Activated naive CD8-positive, alpha-beta T cell treated with anti-CD3 and anti-CD28 coated beads, Interleukin-2, amount 50 U/mL, for 24 hours (primary cell): Measurements from ENCODE around the gene PNMA8B.

Experiments
- ATAC-seq: fragments of 150-1000 bp; cut with Tn5 transposase; one replicate; pipeline ENCODE4 v1.10.0; 2021
- DNase-seq: peaks from one replicate; pipeline ENCODE4 v3.0.0; 2021
- H3K27ac Mint-ChIP-seq: one replicate; pipeline ENCODE4 v1.8.0; 2021; ENCODE audit warnings: mild to moderate bottlenecking, mixed read lengths
- H3K27me3 Mint-ChIP-seq: one replicate; pipeline ENCODE4 v1.8.0; 2021; ENCODE audit warnings: mixed read lengths
- H3K36me3 Mint-ChIP-seq: one replicate; pipeline ENCODE4 v1.8.0; 2021; ENCODE audit warnings: low read depth, mixed read lengths
- H3K4me1 Mint-ChIP-seq: one replicate; pipeline ENCODE4 v1.8.0; 2021; ENCODE audit warnings: mixed read lengths
- H3K4me3 Mint-ChIP-seq: one replicate; pipeline ENCODE4 v1.8.0; 2021; ENCODE audit warnings: mild to moderate bottlenecking, moderate library complexity, mixed read lengths
- H3K9me3 Mint-ChIP-seq: one replicate; pipeline ENCODE4 v1.8.0; 2021; ENCODE audit warnings: mixed read lengths

Gene PNMA8B

GRCh38 chr19:46461537-46461936, 34.1 kb downstream of the PNMA8B start:
- Mint-ChIP-seq H3K27me3 (peaks cover 12% of the 10 kb centered on the region), H3K4me3 (no peak overlapping the region), H3K9me3 (no peaks in the 10 kb centered on the region), H3K27ac (no peak overlapping the region), H3K4me1 (no peaks in the 10 kb centered on the region), H3K36me3 (no peaks in the 10 kb centered on the region)
- ATAC-seq (no peak), DNase-seq (no peak)

- ATAC-seq (no peak), DNase-seq (no peak)
- Mint-ChIP-seq H3K27me3 (peaks cover 18% of the 10 kb centered on the region), H3K9me3 (no peaks in the 10 kb centered on the region), H3K4me3 (no peak overlapping the region), H3K36me3 (no peaks in the 10 kb centered on the region), H3K4me1 (no peaks in the 10 kb centered on the region), H3K27ac (no peak overlapping the region)
These were observed 34.7 kb downstream of the PNMA8B start for GRCh38 chr19:46460981-46461380.

GRCh38 chr19:46460055-46460454, 35.6 kb downstream of the PNMA8B start:
- no peaks in the 10 kb centered on the region for H3K4me1 Mint-ChIP-seq

GRCh38 chr19:46456930-46457329, 38.7 kb downstream of the PNMA8B start:
- Mint-ChIP-seq H3K27me3 (peaks cover 14% of the 10 kb centered on the region), H3K36me3 (no peaks in the 10 kb centered on the region), H3K27ac (no peak overlapping the region), H3K4me1 (no peaks in the 10 kb centered on the region), H3K9me3 (no peaks in the 10 kb centered on the region), H3K4me3 (no peak overlapping the region)
- DNase-seq, result no peak
- ATAC-seq, result no peak

More at GRCh38 chr19:46460055-46460454, 35.6 kb downstream of the PNMA8B start:
- Mint-ChIP-seq H3K4me3 (no peak overlapping the region), H3K27me3 (peaks cover 15% of the 10 kb centered on the region), H3K9me3 (no peaks in the 10 kb centered on the region), H3K27ac (no peak overlapping the region), H3K36me3 (no peaks in the 10 kb centered on the region)
- ATAC-seq (no peak), DNase-seq (no peak)

GRCh38 chr19:46454244-46454643, 41.4 kb downstream of the PNMA8B start:
- peaks cover 24% of the 10 kb centered on the region for H3K27me3 Mint-ChIP-seq
- peaks cover 2% of the 10 kb centered on the region for H3K36me3 Mint-ChIP-seq
- DNase-seq (no peak), ATAC-seq (no peak)
- H3K27ac Mint-ChIP-seq, result no peak overlapping the region
- H3K4me3 Mint-ChIP-seq, result no peak overlapping the region
- no peaks in the 10 kb centered on the region for H3K4me1 Mint-ChIP-seq
- peaks cover 7% of the 10 kb centered on the region for H3K9me3 Mint-ChIP-seq

- Mint-ChIP-seq H3K9me3 (peaks cover 7% of the 10 kb centered on the region), H3K27me3 (peaks cover 25% of the 10 kb centered on the region), H3K36me3 (peaks cover 2% of the 10 kb centered on the region), H3K27ac (no peak overlapping the region), H3K4me3 (no peak overlapping the region), H3K4me1 (no peaks in the 10 kb centered on the region)
- ATAC-seq (no peak), DNase-seq (no peak)
These were observed 42.0 kb downstream of the PNMA8B start for GRCh38 chr19:46453661-46454060.

GRCh38 chr19:46452186-46452585, 43.5 kb downstream of the PNMA8B start:
- no peak overlapping the region for H3K4me3 Mint-ChIP-seq
- H3K4me1 Mint-ChIP-seq, result no peaks in the 10 kb centered on the region
- peaks cover 26% of the 10 kb centered on the region for H3K27me3 Mint-ChIP-seq
- H3K9me3 Mint-ChIP-seq, result peaks cover 7% of the 10 kb centered on the region
- no peak overlapping the region for H3K27ac Mint-ChIP-seq
- ATAC-seq (no peak), DNase-seq (no peak)
- peaks cover 2% of the 10 kb centered on the region for H3K36me3 Mint-ChIP-seq

GRCh38 chr19:46451352-46451751, 44.3 kb downstream of the PNMA8B start:
- Mint-ChIP-seq H3K27me3 (peaks cover 23% of the 10 kb centered on the region), H3K36me3 (peaks cover 2% of the 10 kb centered on the region), H3K27ac (no peak overlapping the region), H3K4me3 (no peak overlapping the region), H3K4me1 (no peaks in the 10 kb centered on the region), H3K9me3 (peaks cover 7% of the 10 kb centered on the region)
- no peak for ATAC-seq
- no peak for DNase-seq

- H3K27ac Mint-ChIP-seq, result no peak overlapping the region
- H3K4me3 Mint-ChIP-seq, result no peak overlapping the region
- H3K36me3 Mint-ChIP-seq, result peaks cover 2% of the 10 kb centered on the region
- no peaks in the 10 kb centered on the region for H3K4me1 Mint-ChIP-seq
- ATAC-seq, result no peak
- no peak for DNase-seq
- peaks cover 22% of the 10 kb centered on the region for H3K27me3 Mint-ChIP-seq
- peaks cover 7% of the 10 kb centered on the region for H3K9me3 Mint-ChIP-seq
These were observed 44.9 kb downstream of the PNMA8B start for GRCh38 chr19:46450737-46451136.

- no peak overlapping the region for H3K4me3 Mint-ChIP-seq
- ATAC-seq (no peak), DNase-seq (no peak)
- no peaks in the 10 kb centered on the region for H3K4me1 Mint-ChIP-seq
- H3K27ac Mint-ChIP-seq, result no peak overlapping the region
- H3K27me3 Mint-ChIP-seq, result peaks cover 22% of the 10 kb centered on the region
- H3K9me3 Mint-ChIP-seq, result peaks cover 7% of the 10 kb centered on the region
- H3K36me3 Mint-ChIP-seq, result peaks cover 2% of the 10 kb centered on the region
These were observed 46.4 kb downstream of the PNMA8B start for GRCh38 chr19:46449228-46449627.

- Mint-ChIP-seq H3K9me3 (peaks cover 7% of the 10 kb centered on the region), H3K36me3 (peaks cover 2% of the 10 kb centered on the region), H3K4me3 (no peak overlapping the region), H3K27me3 (peaks cover 20% of the 10 kb centered on the region), H3K4me1 (no peaks in the 10 kb centered on the region), H3K27ac (no peak overlapping the region)
- ATAC-seq, result no peak
- no peak for DNase-seq
These were observed 47.1 kb downstream of the PNMA8B start for GRCh38 chr19:46448601-46449000.

GRCh38 chr19:46447824-46448223, 47.8 kb downstream of the PNMA8B start:
- ATAC-seq (no peak), DNase-seq (no peak)
- H3K4me1 Mint-ChIP-seq, result peaks cover 2% of the 10 kb centered on the region
- no peak overlapping the region for H3K27ac Mint-ChIP-seq
- peaks cover 19% of the 10 kb centered on the region for H3K27me3 Mint-ChIP-seq
- H3K9me3 Mint-ChIP-seq, result peaks cover 7% of the 10 kb centered on the region
- peaks cover 2% of the 10 kb centered on the region for H3K36me3 Mint-ChIP-seq
- no peak overlapping the region for H3K4me3 Mint-ChIP-seq

GRCh38 chr19:46447006-46447405, 48.7 kb downstream of the PNMA8B start:
- H3K4me1 Mint-ChIP-seq, result peaks cover 2% of the 10 kb centered on the region
- ATAC-seq (no peak), DNase-seq (no peak)
- H3K9me3 Mint-ChIP-seq, result peaks cover 7% of the 10 kb centered on the region
- H3K36me3 Mint-ChIP-seq, result peaks cover 2% of the 10 kb centered on the region
- H3K27me3 Mint-ChIP-seq, result peaks cover 19% of the 10 kb centered on the region
- H3K4me3 Mint-ChIP-seq, result no peak overlapping the region
- H3K27ac Mint-ChIP-seq, result no peak overlapping the region

GRCh38 chr19:46446021-46446420, 49.6 kb downstream of the PNMA8B start:
- Mint-ChIP-seq H3K27me3 (peaks cover 16% of the 10 kb centered on the region), H3K36me3 (peaks cover 2% of the 10 kb centered on the region), H3K4me3 (no peak overlapping the region), H3K27ac (no peak overlapping the region), H3K4me1 (peaks cover 2% of the 10 kb centered on the region), H3K9me3 (peaks cover 7% of the 10 kb centered on the region)
- ATAC-seq (no peak), DNase-seq (no peak)

GRCh38 chr19:46442808-46443450, 52.7 kb downstream of the PNMA8B start:
- peaks cover 2% of the 10 kb centered on the region for H3K4me1 Mint-ChIP-seq
- H3K9me3 Mint-ChIP-seq, result no peaks in the 10 kb centered on the region
- DNase-seq (no peak), ATAC-seq (no peak)
- peaks cover 9% of the 10 kb centered on the region for H3K27me3 Mint-ChIP-seq
- no peak overlapping the region for H3K4me3 Mint-ChIP-seq
- no peaks in the 10 kb centered on the region for H3K36me3 Mint-ChIP-seq
- H3K27ac Mint-ChIP-seq, result no peak overlapping the region

- Mint-ChIP-seq H3K4me3 (no peak overlapping the region), H3K36me3 (no peaks in the 10 kb centered on the region), H3K27me3 (peaks cover 6% of the 10 kb centered on the region), H3K27ac (no peak overlapping the region), H3K9me3 (no peaks in the 10 kb centered on the region), H3K4me1 (peaks cover 2% of the 10 kb centered on the region)
- DNase-seq (no peak), ATAC-seq (no peak)
These were observed 53.8 kb downstream of the PNMA8B start for GRCh38 chr19:46441866-46442265.
